BJ (cell line): Measurements from ENCODE around the gene SLC9A2. TPM values are rescaled to one million over a fixed set of nuclear protein-coding genes. Genes with fewer than 3 reads are reported as not detected.
A peak's percentile ranks its signal among the peaks of the same experiment; 100 is the strongest.

Experiments used
- CTCF ChIA-PET: fragments of 350-600 bp; formaldehyde crosslinking; extraction: SDS; loops from one replicate; lab custom pipeline; 2021; ENCODE audit warnings: antibody characterized with exemption, inconsistent platforms; lab: Yijun Ruan, JAX
- POLR2A ChIA-PET: fragments of 300-600 bp; sonication (Branson Sonifier 250); formaldehyde crosslinking; extraction: SDS; loops from one replicate; lab custom pipeline; 2021; ENCODE audit warnings: antibody characterized with exemption; lab: Charles Lee
- DNase-seq: peaks from one replicate; pipeline ENCODE4 v3.0.0-alpha.2; 2011; ENCODE audit warnings: low read depth
- H3K27me3 ChIP-seq: 2 replicates; pipeline ENCODE4 v1.6.0; 2011; ENCODE audit warnings: low read length; ENCODE audit not compliant: control insufficient read depth, insufficient read depth
- H3K36me3 ChIP-seq: 2 replicates; pipeline ENCODE4 v1.5.1; 2011; ENCODE audit warnings: low read length; ENCODE audit not compliant: control insufficient read depth, insufficient read depth
- H3K4me3 ChIP-seq: 2 replicates; pipeline ENCODE4 v1.5.1; 2011; ENCODE audit warnings: low read depth, mild to moderate bottlenecking, control low read depth, low read length
- CTCF ChIP-seq: IDR thresholded peaks from 2 replicates; pipeline ENCODE4 v1.5.1; 2011; ENCODE audit warnings: low read depth, mild to moderate bottlenecking, control low read depth, inconsistent platforms, low read length, moderate library complexity; ENCODE audit not compliant: insufficient read depth
- polyA plus RNA-seq: library from polyadenylated mRNA; depleted of rRNA; stranded (reverse); fragments of >200 nt; gene quantifications from 2 replicates; pipeline ENCODE4 v1.2.3, GENCODE V29; 2011

Gene SLC9A2
- polyA plus RNA-seq, 1 experiment: not detected

- CTCF ChIA-PET: interaction anchor here (1.6 kb wide), 1 partner anchor 23 kb away, joined by 3 read pairs; no protein-coding TSS in a partner anchor
- DNase-seq: no peak
- no peaks in the 10 kb centered on the region for H3K36me3 ChIP-seq
- no peak for TF ChIP-seq CTCF
- H3K27me3 ChIP-seq: no peaks in the 10 kb centered on the region
- POLR2A ChIA-PET: no interaction called here
- H3K4me3 ChIP-seq: no peak overlapping the region
Observed at GRCh38 chr2:102585847-102586404, 33.4 kb upstream of the SLC9A2 start.

- Histone ChIP-seq H3K4me3 (no peak overlapping the region), H3K27me3 (no peaks in the 10 kb centered on the region), H3K36me3 (no peaks in the 10 kb centered on the region)
- CTCF ChIA-PET: interaction anchor here (0.7 kb wide), 1 partner anchor 139 kb away, joined by 3 read pairs; no protein-coding TSS in a partner anchor
- no peak for DNase-seq
- POLR2A ChIA-PET: no interaction called here
- TF ChIP-seq CTCF: no peak
Observed at GRCh38 chr2:102588213-102588939, 31.0 kb upstream of the SLC9A2 start.

GRCh38 chr2:102589444-102589843, 29.9 kb upstream of the SLC9A2 start:
- no peaks in the 10 kb centered on the region for H3K36me3 ChIP-seq
- TF ChIP-seq CTCF: no peak
- no peak overlapping the region for H3K4me3 ChIP-seq
- no peaks in the 10 kb centered on the region for H3K27me3 ChIP-seq
- ChIA-PET POLR2A (no interaction called here), CTCF (no interaction called here)
- DNase-seq: no peak

- H3K4me3 ChIP-seq: no peak overlapping the region
- no peaks in the 10 kb centered on the region for H3K36me3 ChIP-seq
- TF ChIP-seq CTCF: no peak
- ChIA-PET POLR2A (no interaction called here), CTCF (interaction anchor here (1.1 to 2.4 kb wide), 2 partner anchors 12 to 119 kb away, joined by 4 to 18 read pairs; partner anchors contain the start of gene SLC9A4)
- no peaks in the 10 kb centered on the region; the same call in 1 of the 2 replicates for H3K27me3 ChIP-seq
- DNase-seq: no peak
Observed at GRCh38 chr2:102591491-102592045, 27.8 kb upstream of the SLC9A2 start.

GRCh38 chr2:102592601-102593000, 26.8 kb upstream of the SLC9A2 start:
- peak; percentile 44 for TF ChIP-seq CTCF
- Histone ChIP-seq H3K4me3 (no peak overlapping the region), H3K36me3 (no peaks in the 10 kb centered on the region), H3K27me3 (no peaks in the 10 kb centered on the region; the same call in 1 of the 2 replicates)
- no peak for DNase-seq
- POLR2A ChIA-PET: no interaction called here
- CTCF ChIA-PET: interaction anchor here (0.6 to 2.4 kb wide), 2 partner anchors 118 to 120 kb away, joined by 3 to 18 read pairs; partner anchors contain the start of gene SLC9A4
